K562 treated with DMSO at 1 percent for 24 hours (cell line): ENCODE results near the gene SIN3B. TPM values are rescaled to one million over a fixed set of nuclear protein-coding genes. Genes with fewer than 3 reads are reported as not detected.

Experiments
- total RNA-seq: library from RNA; unstranded; fragments of 300-600 nt; gene quantifications from 2 replicates; pipeline ENCODE4 v1.2.3, GENCODE V29; 2022; ENCODE audit warnings: low read depth; ENCODE audit not compliant: insufficient read depth

The SIN3B gene
- total RNA-seq, result 33.5 and 41.8 TPM in 2 replicates

GRCh38 chr19:16829010-16829821 lies at the start of gene SIN3B:
SIN3B (plus strand) TSS chr19:16829398; CDS start chr19:16829421, 23 bp downstream.

GRCh38 chr19:16888629-16889365 lies 59.6 kb downstream of the SIN3B start, which contains the start of gene F2RL3:
F2RL3 (plus strand) TSS chr19:16888999; CDS start chr19:16889190, 191 bp downstream.

Other genes with a start within 250 kb of the SIN3B start
- gene MED26, start 201.2 kb upstream of the SIN3B start, total RNA-seq, result 13.5 and 15.0 TPM in 2 replicates
- gene SMIM7, start 169.3 kb upstream of the SIN3B start, total RNA-seq, result 61.9 and 67.4 TPM in 2 replicates
- 5.5 and 6.8 TPM in 2 replicates for gene TMEM38A, start 168.3 kb upstream of the SIN3B start, total RNA-seq
- gene NWD1, start 109.6 kb upstream of the SIN3B start, total RNA-seq, result not detected in 2 replicates
- gene F2RL3, start 59.6 kb downstream of the SIN3B start, total RNA-seq, result 1.9 and 3.9 TPM in 2 replicates
- 2.7 and 4.1 TPM in 2 replicates for gene CPAMD8, start 197.4 kb downstream of the SIN3B start, total RNA-seq
- gene HAUS8, start 246.1 kb downstream of the SIN3B start, total RNA-seq, result 22.6 and 23.1 TPM in 2 replicates
- 89.0 and 94.7 TPM in 2 replicates for gene MYO9B, start 246.4 kb downstream of the SIN3B start, total RNA-seq